GM12878 (cell line): ENCODE data around the gene FBXL12. TPM values are rescaled to one million over a fixed set of nuclear protein-coding genes. Genes with fewer than 3 reads are reported as not detected.

Source experiments
- BMI1 ChIP-seq: fragments of 450-650 bp; IDR thresholded peaks from 2 replicates; pipeline ENCODE4 v1.6.1; 2016; ENCODE audit warnings: mild to moderate bottlenecking, moderate library complexity, borderline replicate concordance
- CEBPB ChIP-seq, 2 experiments: fragments of 150-350 bp in 1 of 2; IDR thresholded peaks; 2 replicates each; pipeline ENCODE4 v1.6.1; 2012 to 2014; ENCODE audit warnings: low read depth in 2 of 2, low read length in 2 of 2, borderline replicate concordance in 1 of 2, inconsistent platforms in 1 of 2
- CHD2 ChIP-seq: IDR thresholded peaks from 2 replicates; pipeline ENCODE4 v1.6.1; 2011; ENCODE audit warnings: low read depth, low read length, improper control_type of control experiment, borderline replicate concordance
- E4F1 ChIP-seq: fragments of 450-650 bp; IDR thresholded peaks from 2 replicates; pipeline ENCODE4 v1.6.1; 2018; ENCODE audit warnings: borderline replicate concordance, mild to moderate bottlenecking; ENCODE audit not compliant: partially characterized antibody
- EP300 ChIP-seq, 2 experiments: fragments of 150-350 bp in 1 of 2; IDR thresholded peaks; 2 replicates each; pipeline ENCODE4 v1.6.1; 2011 to 2012; ENCODE audit warnings: low read depth in 2 of 2, low read length in 2 of 2, borderline replicate concordance in 1 of 2, improper control_type of control experiment in 1 of 2, inconsistent platforms in 1 of 2; ENCODE audit not compliant: control insufficient read depth in 1 of 2
- HDGF ChIP-seq: fragments of 450-650 bp; IDR thresholded peaks from 2 replicates; pipeline ENCODE4 v1.6.1; 2016; ENCODE audit warnings: antibody characterized with exemption
- LARP7 ChIP-seq: fragments of 450-650 bp; IDR thresholded peaks from 2 replicates; pipeline ENCODE4 v1.6.1; 2017; ENCODE audit warnings: mild to moderate bottlenecking
- MEF2B ChIP-seq: fragments of 450-650 bp; IDR thresholded peaks from 2 replicates; pipeline ENCODE4 v1.6.1; 2018; ENCODE audit warnings: mild to moderate bottlenecking, moderate library complexity; ENCODE audit not compliant: partially characterized antibody, poor library complexity, severe bottlenecking
- NFYB ChIP-seq: IDR thresholded peaks from 2 replicates; pipeline ENCODE4 v1.6.1; 2011; ENCODE audit warnings: low read depth, mild to moderate bottlenecking, low read length, improper control_type of control experiment, moderate library complexity; ENCODE audit not compliant: insufficient read depth
- SIN3A ChIP-seq: IDR thresholded peaks from 2 replicates; pipeline ENCODE4 v1.6.1; 2012; ENCODE audit warnings: low read depth, low read length, improper control_type of control experiment
- SKIL ChIP-seq: fragments of 450-650 bp; IDR thresholded peaks from 2 replicates; pipeline ENCODE4 v1.6.1; 2017; ENCODE audit warnings: mild to moderate bottlenecking, low read depth, inconsistent platforms; ENCODE audit not compliant: poor library complexity, severe bottlenecking
- SP1 ChIP-seq: IDR thresholded peaks from one replicate; pipeline ENCODE4 v1.6.1; 2011; ENCODE audit warnings: low read depth, low read length
- SUZ12 ChIP-seq: fragments of 200-600 bp; sonication (generic); IDR thresholded peaks from one replicate; pipeline ENCODE4 v1.6.1; 2018; ENCODE audit warnings: antibody characterized with exemption, mild to moderate bottlenecking; ENCODE audit not compliant: unreplicated experiment
- polyA plus RNA-seq, 11 experiments: library from polyadenylated mRNA; depleted of rRNA in 4 of 11; unstranded in 6 of 11; stranded (reverse) in 5 of 11; fragments of >200 nt; fragmentation: Nextera tagmentation in 4 of 11; fragmentation: Illumina TruSeq in 1 of 11; extraction: Ambion mirVana in 4 of 11; extraction: Trizol in 1 of 11; gene quantifications; 1 replicate in 1 of 11; 2 replicates in 10 of 11; pipeline versions ENCODE4 v1.2.1 to v1.2.3, GENCODE V29; 2011 to 2016; ENCODE audit warnings: inconsistent platforms in 2 of 11, missing spikeins in 2 of 11, low read depth in 1 of 11
- total RNA-seq, 4 experiments: library from RNA; depleted of rRNA in 3 of 4; stranded (reverse); fragments of >200 nt in 3 of 4; fragmentation: Illumina TruSeq in 1 of 4; extraction: Trizol in 1 of 4; gene quantifications; 2 replicates each; pipeline versions ENCODE4 v1.2.1 to v1.2.3, GENCODE V29; 2013 to 2021

FBXL12 gene
- total and polyA plus RNA-seq, 10 of the 15 experiments (the other 5 are each of a cell fraction or from before 2014, with no cell fraction given), result 1.4 to 40.0 (median 23.2) TPM

GRCh38 chr19:9834726-9835506, 16.0 kb upstream of the FBXL12 start, which contains the start of gene PIN1 (continued):
- TF ChIP-seq LARP7, result peak; percentile 91
- TF ChIP-seq NFYB, result peak; percentile 90
- peak; percentile 98 for TF ChIP-seq SP1
- no peak for TF ChIP-seq CEBPB (IDR thresholded peaks at IDR 0.05; ENCODE audit: borderline replicate concordance in 1 of 2, low read depth in 2 of 2, low read length in 2 of 2)
- TF ChIP-seq E4F1, result peak; percentile 60
- peak; percentile 85 for TF ChIP-seq MEF2B
- peak; percentile 94 for TF ChIP-seq HDGF
- TF ChIP-seq CHD2, result peak; percentile 94
- TF ChIP-seq SUZ12, result no peak
- peak; percentile 99 for TF ChIP-seq BMI1
- no peak for TF ChIP-seq SKIL
- no peak for TF ChIP-seq EP300 (IDR thresholded peaks at IDR 0.05; ENCODE audit: borderline replicate concordance in 1 of 2, control insufficient read depth in 1 of 2, low read depth in 2 of 2, low read length in 2 of 2)
- peak; percentile 60; the same call in 1 of the 2 replicates for TF ChIP-seq SIN3A
